Left lung (tissue), 10 donors: Measurements from ENCODE around the gene GALNTL6. TPM values are rescaled to one million over a fixed set of nuclear protein-coding genes. Genes with fewer than 3 reads are reported as not detected.

Experiments used
- ATAC-seq: fragments of 200-7000 bp; cut with Tn5 transposase; one replicate; pipeline ENCODE4 v1.9.1; 2020; ENCODE audit warnings: moderate library complexity
- DNase-seq, 4 donors: peaks; one replicate each; pipeline ENCODE4 v3.0.0-alpha.2; 2013 to 2020
- H3K27ac ChIP-seq, 2 donors: fragments of 200-600 bp; sonication (generic) in 1 of 2; one replicate each; pipeline versions ENCODE4 v1.5.0 to v1.8.0; 2020 to 2021
- H3K27me3 ChIP-seq, 2 donors: fragments of 200-600 bp; sonication (generic) in 1 of 2; one replicate each; pipeline versions ENCODE4 v1.5.0 to v1.8.0; 2020 to 2021
- H3K36me3 ChIP-seq, 2 donors: fragments of 200-600 bp; sonication (generic) in 1 of 2; one replicate each; pipeline versions ENCODE4 v1.5.0 to v1.8.0; 2020 to 2021
- H3K4me1 ChIP-seq, 2 donors: fragments of 200-600 bp; one replicate each; pipeline ENCODE4 v1.8.0; 2021
- H3K4me3 ChIP-seq, 2 donors: fragments of 200-600 bp; sonication (generic) in 1 of 2; one replicate each; pipeline versions ENCODE4 v1.5.0 to v1.8.0; 2020 to 2021; ENCODE audit warnings: mild to moderate bottlenecking in 1 of 2
- H3K9me3 ChIP-seq, 2 donors: fragments of 200-600 bp; sonication (generic) in 1 of 2; one replicate each; pipeline versions ENCODE4 v1.5.0 to v1.8.0; 2020 to 2021
- CTCF ChIP-seq, 2 donors: fragments of 200-600 bp; sonication (generic) in 1 of 2; IDR thresholded peaks; one replicate each; pipeline versions ENCODE4 v1.5.0 to v1.8.0; 2021; ENCODE audit warnings: antibody characterized with exemption in 2 of 2
- intact Hi-C, 2 donors: fragments of 100-400 bp; cut with DNase I; formaldehyde crosslinking; loops; one replicate each; pipeline versions ENCODE4 v1.11.2 to v1.14.2; 2022
- polyA plus RNA-seq, 6 donors: library from polyadenylated mRNA; unstranded; fragments of 120-200 nt; gene quantifications; one replicate each; pipeline ENCODE4 v1.2.1, GENCODE V29; 2013; ENCODE audit not compliant: insufficient read length in 6 of 6
- total RNA-seq, 2 donors: library from RNA; stranded (reverse); fragmentation: NEBNext Ultra II Directional; extraction: Animal tissue kit (Norgen Biotek cat#: 25700); gene quantifications; one replicate each; pipeline ENCODE4 v1.2.1, GENCODE V29; 2021
- donor health status: DM: no; HTN: yes; CAD: no.
- donor health status: DM: no; HTN: no; CAD: no.

The GALNTL6 gene
- total and polyA plus RNA-seq, 8 donors: 0.11 to 0.16 (median 0.13) TPM; not detected in 5

DNA sequence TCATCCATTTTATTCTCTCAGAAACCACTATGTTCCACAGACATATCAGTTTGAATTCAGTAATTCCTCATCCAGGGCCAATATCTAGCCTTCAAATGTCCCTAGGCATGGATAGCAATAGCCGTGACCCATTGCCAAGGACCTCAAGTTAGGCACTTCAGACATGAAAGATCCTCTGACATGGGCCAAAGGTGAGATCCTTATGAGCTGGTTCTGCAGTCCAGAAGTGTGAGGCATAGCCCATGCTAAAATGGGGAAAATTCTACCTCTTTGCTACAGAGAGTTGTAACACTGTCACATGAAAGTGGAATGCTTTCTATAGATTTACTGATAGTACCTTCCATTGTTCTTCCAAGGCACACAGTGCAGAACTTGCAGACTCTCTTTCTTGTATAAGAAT lies 1005.7 kb downstream of the GALNTL6 start:
- ATAC-seq (no peak), DNase-seq (no peak)
- no peaks in the 10 kb centered on the region for H3K9me3 ChIP-seq
- no peaks in the 10 kb centered on the region for H3K27me3 ChIP-seq
- no peak for TF ChIP-seq CTCF (IDR thresholded peaks at IDR 0.05)
- H3K36me3 ChIP-seq: no peaks in the 10 kb centered on the region
- intact Hi-C loops: no loop called here
- H3K4me1 ChIP-seq: no peaks in the 10 kb centered on the region
- no peak overlapping the region for H3K27ac ChIP-seq
- no peak overlapping the region for H3K4me3 ChIP-seq

DNA sequence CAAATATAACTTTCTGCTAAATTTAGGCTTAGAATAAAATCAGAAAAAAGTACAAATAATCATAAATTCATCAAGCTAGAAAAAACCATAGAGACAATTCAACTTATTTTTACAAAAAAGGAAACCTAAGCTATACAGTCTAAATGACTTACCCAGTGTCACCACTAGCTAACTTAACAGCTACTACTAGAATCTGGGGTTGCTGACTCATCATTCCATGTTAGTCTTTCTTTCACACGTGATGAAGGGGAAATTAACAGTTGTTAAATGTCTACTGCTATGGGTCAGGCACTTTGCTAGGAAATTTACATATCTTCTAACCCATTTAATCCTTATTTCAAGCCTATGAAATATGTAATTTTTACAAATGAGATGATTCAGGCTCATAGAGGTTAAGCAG lies 1006.1 kb downstream of the GALNTL6 start:
- H3K36me3 ChIP-seq: no peaks in the 10 kb centered on the region
- intact Hi-C loops: no loop called here
- no peak overlapping the region for H3K27ac ChIP-seq
- H3K4me1 ChIP-seq: no peaks in the 10 kb centered on the region
- H3K4me3 ChIP-seq: no peak overlapping the region
- no peak for TF ChIP-seq CTCF (IDR thresholded peaks at IDR 0.05)
- H3K27me3 ChIP-seq: no peaks in the 10 kb centered on the region
- ATAC-seq (no peak), DNase-seq (no peak)
- no peaks in the 10 kb centered on the region for H3K9me3 ChIP-seq

DNA sequence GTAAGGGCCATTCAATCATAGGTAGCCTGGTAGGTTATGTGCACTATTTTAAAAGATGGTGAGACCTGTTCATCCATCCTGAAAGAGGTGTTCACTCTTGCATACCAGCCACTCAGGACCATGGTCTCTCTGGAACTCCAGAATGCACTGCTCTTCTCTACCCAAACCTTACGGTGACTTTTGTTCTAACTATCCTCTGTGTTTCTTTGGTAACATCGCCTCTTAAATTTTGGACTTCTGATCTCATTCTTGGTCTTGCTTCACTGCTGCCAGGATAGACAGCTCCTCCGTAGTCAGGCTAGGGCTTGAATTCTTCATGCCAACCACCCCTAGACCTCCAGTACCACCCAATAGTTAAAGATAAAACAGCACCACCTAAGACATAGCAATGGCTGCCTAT lies 1009.1 kb downstream of the GALNTL6 start:
- ATAC-seq (no peak), DNase-seq (no peak)
- H3K4me1 ChIP-seq: no peaks in the 10 kb centered on the region
- H3K27ac ChIP-seq: no peak overlapping the region
- H3K9me3 ChIP-seq: no peaks in the 10 kb centered on the region
- no peaks in the 10 kb centered on the region for H3K36me3 ChIP-seq
- intact Hi-C loops: no loop called here
- H3K27me3 ChIP-seq: no peaks in the 10 kb centered on the region
- no peak for TF ChIP-seq CTCF (IDR thresholded peaks at IDR 0.05)
- no peak overlapping the region for H3K4me3 ChIP-seq

DNA sequence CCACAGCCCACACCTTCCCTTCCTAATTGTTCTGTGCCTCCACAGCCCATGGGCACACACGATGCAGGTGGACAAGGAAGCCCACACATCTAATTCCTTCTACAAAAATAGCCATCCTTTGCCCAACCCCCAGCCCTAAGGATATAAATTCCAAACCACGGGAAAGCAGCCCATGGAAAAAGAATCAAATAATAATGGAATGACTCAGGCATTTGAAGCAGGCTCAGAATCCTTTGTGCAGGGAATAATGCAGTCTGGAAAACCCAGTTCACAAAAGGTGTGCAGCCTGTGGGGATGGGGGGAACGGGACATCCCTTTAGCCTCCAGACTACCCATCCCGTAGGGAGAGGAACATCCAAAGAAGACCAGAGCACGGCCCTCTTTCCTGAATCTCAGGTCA lies 1013.1 kb downstream of the GALNTL6 start:
- no peaks in the 10 kb centered on the region for H3K27me3 ChIP-seq
- ATAC-seq: no peak
- intact Hi-C loops: no loop called here
- no peak for TF ChIP-seq CTCF (IDR thresholded peaks at IDR 0.05)
- no peak overlapping the region for H3K4me3 ChIP-seq
- no peak for DNase-seq
- H3K9me3 ChIP-seq: no peaks in the 10 kb centered on the region
- H3K36me3 ChIP-seq: no peaks in the 10 kb centered on the region
- H3K27ac ChIP-seq: no peak overlapping the region
- no peaks in the 10 kb centered on the region for H3K4me1 ChIP-seq

DNA sequence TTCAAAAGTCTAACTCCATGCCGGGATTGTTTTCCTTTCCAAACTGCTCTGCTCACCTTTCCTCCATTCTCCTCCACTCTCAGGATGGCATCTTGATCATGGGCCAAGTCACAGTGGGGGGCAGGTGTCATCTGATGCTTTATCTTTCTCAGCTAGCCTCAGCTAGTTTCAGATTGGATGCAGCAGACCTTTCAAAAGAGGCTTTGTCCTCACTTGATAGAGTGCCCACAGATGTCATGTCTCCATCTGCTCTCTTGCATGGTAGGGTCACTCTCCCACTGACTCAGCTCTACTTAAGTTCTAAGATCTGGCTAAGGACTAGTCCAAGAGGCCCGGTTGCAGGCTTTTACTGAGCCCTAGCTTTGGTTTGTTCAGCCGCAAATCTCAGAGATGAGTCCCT lies 1013.7 kb downstream of the GALNTL6 start:
- no peak for ATAC-seq
- H3K4me3 ChIP-seq: no peak overlapping the region
- intact Hi-C loops: no loop called here
- no peak for TF ChIP-seq CTCF (IDR thresholded peaks at IDR 0.05)
- H3K27me3 ChIP-seq: no peaks in the 10 kb centered on the region
- H3K36me3 ChIP-seq: no peaks in the 10 kb centered on the region
- H3K9me3 ChIP-seq: no peaks in the 10 kb centered on the region
- H3K27ac ChIP-seq: no peak overlapping the region
- H3K4me1 ChIP-seq: no peaks in the 10 kb centered on the region
- DNase-seq: no peak
